GM12878 (cell line): Measurements from ENCODE around the gene GPR61. TPM values are rescaled to one million over a fixed set of nuclear protein-coding genes. Genes with fewer than 3 reads are reported as not detected.

Source experiments
- ATAC-seq: fragments of 200-7000 bp; cut with Tn5 transposase; 3 replicates; pipeline ENCODE4 v1.9.1; 2020; ENCODE audit warnings: mild to moderate bottlenecking, moderate library complexity
- BruUV-seq: library from RNA; stranded (reverse); fragments of 400-500 nt; replicated peaks from 2 replicates; lab custom pipeline; 2021; lab: Mats Ljungman, UMichigan
- CTCF ChIA-PET: fragments of 300-600 bp; sonication (Branson Sonifier 250); formaldehyde crosslinking; extraction: SDS; loops from one replicate; lab custom pipeline; 2021; ENCODE audit warnings: inconsistent platforms; lab: Yijun Ruan, JAX
- POLR2A ChIA-PET: fragments of 350-600 bp; formaldehyde crosslinking; extraction: SDS; loops from one replicate; lab custom pipeline; 2021; ENCODE audit warnings: inconsistent platforms; lab: Charles Lee
- RAD21 ChIA-PET: fragments of 300-600 bp; sonication (Branson Sonifier 250); formaldehyde crosslinking; loops from one replicate; lab custom pipeline; 2023; ENCODE audit warnings: antibody characterized with exemption; ENCODE audit not compliant: unreplicated experiment; lab: Charles Lee
- SMC1A ChIA-PET: fragments of 300-600 bp; sonication (Branson Sonifier 250); formaldehyde crosslinking; loops from one replicate; lab custom pipeline; 2023; ENCODE audit not compliant: unreplicated experiment, uncharacterized antibody; lab: Charles Lee
- DNase-seq: peaks from one replicate; pipeline ENCODE4 v3.0.0-alpha.2; 2011; ENCODE audit warnings: low read depth, low spot score
- FAIRE-seq: peaks from 3 replicates; lab custom pipeline; 2011; peaks lifted over from hg19 to GRCh38; lab: Jason Lieb, UNC
- H2AFZ ChIP-seq: 2 replicates; pipeline ENCODE4 v1.6.0; 2011; ENCODE audit warnings: low read depth, low read length, control low read depth; ENCODE audit not compliant: control insufficient read depth
- H3K27ac ChIP-seq: 2 replicates; pipeline ENCODE4 v1.5.1; 2011; ENCODE audit warnings: control low read depth; ENCODE audit not compliant: control insufficient read depth, insufficient read depth
- H3K27me3 ChIP-seq, 2 experiments: replicated peaks in 1 of 2; 2 replicates each; pipeline versions ENCODE4 v1.6.0 to v1.6.1; 2011; ENCODE audit warnings: low read length in 1 of 2; ENCODE audit not compliant: control insufficient read depth in 2 of 2, insufficient read depth in 2 of 2
- H3K36me3 ChIP-seq, 2 experiments: 2 replicates each; pipeline ENCODE4 v1.5.1; 2011; ENCODE audit warnings: low read length in 1 of 2; ENCODE audit not compliant: control insufficient read depth in 2 of 2, insufficient read depth in 2 of 2
- H3K4me1 ChIP-seq: 2 replicates; pipeline ENCODE4 v1.6.1; 2011; ENCODE audit warnings: mild to moderate bottlenecking, low read length, moderate library complexity, mixed read lengths; ENCODE audit not compliant: control insufficient read depth, insufficient read depth
- H3K4me2 ChIP-seq: 2 replicates; pipeline ENCODE4 v1.6.0; 2011; ENCODE audit warnings: control low read depth; ENCODE audit not compliant: control insufficient read depth, insufficient read depth
- H3K4me3 ChIP-seq: fragments of 200-600 bp; sonication (generic); 2 replicates; pipeline ENCODE4 v1.5.1; 2016
- H3K79me2 ChIP-seq: 2 replicates; pipeline ENCODE4 v1.6.0; 2011; ENCODE audit warnings: low read length; ENCODE audit not compliant: control insufficient read depth, insufficient read depth
- H3K9ac ChIP-seq: 2 replicates; pipeline ENCODE4 v1.8.0; 2011; ENCODE audit warnings: low read length, control low read depth, mixed read lengths; ENCODE audit not compliant: control insufficient read depth, insufficient read depth
- H3K9me3 ChIP-seq: replicated peaks from 3 replicates; pipeline ENCODE4 v1.5.1; 2011; ENCODE audit warnings: mild to moderate bottlenecking, low read length; ENCODE audit not compliant: control insufficient read depth, insufficient read depth
- H4K20me1 ChIP-seq: 2 replicates; pipeline ENCODE4 v1.6.0; 2011; ENCODE audit not compliant: control insufficient read depth, insufficient read depth
- CEBPB ChIP-seq, 2 experiments: fragments of 150-350 bp in 1 of 2; IDR thresholded peaks; 2 replicates each; pipeline ENCODE4 v1.6.1; 2012 to 2014; ENCODE audit warnings: low read depth in 2 of 2, low read length in 2 of 2, borderline replicate concordance in 1 of 2, inconsistent platforms in 1 of 2
- ELK1 ChIP-seq: IDR thresholded peaks from 2 replicates; pipeline ENCODE4 v1.6.1; 2012; ENCODE audit warnings: low read depth, low read length, improper control_type of control experiment
- GABPA ChIP-seq: IDR thresholded peaks from 2 replicates; pipeline ENCODE4 v1.6.1; 2014; ENCODE audit warnings: antibody characterized with exemption, low read depth, mild to moderate bottlenecking, inconsistent platforms
- GATAD2B ChIP-seq: fragments of 450-650 bp; conservative IDR thresholded peaks from 2 replicates; pipeline ENCODE4 v1.6.1; 2017; ENCODE audit warnings: low read depth, mild to moderate bottlenecking, moderate library complexity
- NBN ChIP-seq: fragments of 450-650 bp; IDR thresholded peaks from 2 replicates; pipeline ENCODE4 v1.6.1; 2016
- NFXL1 ChIP-seq: fragments of 450-650 bp; IDR thresholded peaks from 2 replicates; pipeline ENCODE4 v1.6.1; 2017; ENCODE audit warnings: antibody characterized with exemption, mild to moderate bottlenecking, borderline replicate concordance
- NFYA ChIP-seq: IDR thresholded peaks from 2 replicates; pipeline ENCODE4 v1.6.1; 2011; ENCODE audit warnings: low read depth, mild to moderate bottlenecking, low read length, improper control_type of control experiment, borderline replicate concordance
- PAX5 ChIP-seq: IDR thresholded peaks from 2 replicates; pipeline ENCODE4 v1.6.1; 2011; ENCODE audit warnings: low read depth, low read length, borderline replicate concordance
- PKNOX1 ChIP-seq: fragments of 450-650 bp; IDR thresholded peaks from 2 replicates; pipeline ENCODE4 v1.6.1; 2016; ENCODE audit warnings: mild to moderate bottlenecking
- POLR2AphosphoS2 ChIP-seq: IDR thresholded peaks from 2 replicates; pipeline ENCODE4 v1.6.1; 2011; ENCODE audit warnings: low read depth, mild to moderate bottlenecking, low read length, improper control_type of control experiment, moderate library complexity
- RCOR1 ChIP-seq: conservative IDR thresholded peaks from 2 replicates; pipeline ENCODE4 v1.6.1; 2012; ENCODE audit warnings: low read depth, low read length, improper control_type of control experiment
- SREBF1 ChIP-seq: IDR thresholded peaks from 2 replicates; pipeline ENCODE4 v1.6.1; 2012; ENCODE audit warnings: mild to moderate bottlenecking, low read length
- USF2 ChIP-seq: IDR thresholded peaks from 2 replicates; pipeline ENCODE4 v1.6.1; 2011; ENCODE audit warnings: low read depth, low read length, improper control_type of control experiment, borderline replicate concordance
- WGBS: methylation state at CpG from one replicate; pipeline ENCODE4 v1.1.6; 2016; ENCODE audit warnings: low lambda C conversion rate; ENCODE audit not compliant: insufficient replicate concordance, insufficient coverage; ENCODE audit errors: missing lambda C conversion rate; 5-methylcytosine and 5-hydroxymethylcytosine counted together
- in situ Hi-C: fragments of 300-500 bp; cut with MboI; formaldehyde crosslinking; loops from 9 replicates; pipeline ENCODE4 v1.14.3; 2018; ENCODE audit warnings: mixed read lengths
- intact Hi-C: fragments of 100-400 bp; cut with micrococcal nuclease; formaldehyde crosslinking; loops from one replicate; pipeline ENCODE4 v1.14.2; 2022; ENCODE audit not compliant: unreplicated experiment
- polyA plus RNA-seq, 11 experiments: library from polyadenylated mRNA; depleted of rRNA in 4 of 11; unstranded in 6 of 11; stranded (reverse) in 5 of 11; fragments of >200 nt; fragmentation: Nextera tagmentation in 4 of 11; fragmentation: Illumina TruSeq in 1 of 11; extraction: Ambion mirVana in 4 of 11; extraction: Trizol in 1 of 11; gene quantifications; 1 replicate in 1 of 11; 2 replicates in 10 of 11; pipeline versions ENCODE4 v1.2.1 to v1.2.3, GENCODE V29; 2011 to 2016; ENCODE audit warnings: inconsistent platforms in 2 of 11, missing spikeins in 2 of 11, low read depth in 1 of 11
- total RNA-seq, 4 experiments: library from RNA; depleted of rRNA in 3 of 4; stranded (reverse); fragments of >200 nt in 3 of 4; fragmentation: Illumina TruSeq in 1 of 4; extraction: Trizol in 1 of 4; gene quantifications; 2 replicates each; pipeline versions ENCODE4 v1.2.1 to v1.2.3, GENCODE V29; 2013 to 2021
- TF ChIP-seq, protein P1 (sequence below): fragments of 450-650 bp; IDR thresholded peaks from 2 replicates; pipeline ENCODE4 v1.6.1; 2017; ENCODE audit warnings: borderline replicate concordance
- TF ChIP-seq, protein P2 (sequence below): IDR thresholded peaks from 2 replicates; pipeline ENCODE4 v1.6.1; 2012; ENCODE audit warnings: low read depth, low read length, improper control_type of control experiment
- TF ChIP-seq, protein P3 (sequence below): fragments of 450-650 bp; IDR thresholded peaks from 2 replicates; pipeline ENCODE4 v1.6.1; 2017; ENCODE audit warnings: low read depth, mild to moderate bottlenecking, moderate library complexity

GPR61 gene
- total and polyA plus RNA-seq, 10 of the 15 experiments (the other 5 are each of a cell fraction or from before 2014, with no cell fraction given): 0.19 to 1.1 (median 0.35) TPM; not detected in 2

DNA sequence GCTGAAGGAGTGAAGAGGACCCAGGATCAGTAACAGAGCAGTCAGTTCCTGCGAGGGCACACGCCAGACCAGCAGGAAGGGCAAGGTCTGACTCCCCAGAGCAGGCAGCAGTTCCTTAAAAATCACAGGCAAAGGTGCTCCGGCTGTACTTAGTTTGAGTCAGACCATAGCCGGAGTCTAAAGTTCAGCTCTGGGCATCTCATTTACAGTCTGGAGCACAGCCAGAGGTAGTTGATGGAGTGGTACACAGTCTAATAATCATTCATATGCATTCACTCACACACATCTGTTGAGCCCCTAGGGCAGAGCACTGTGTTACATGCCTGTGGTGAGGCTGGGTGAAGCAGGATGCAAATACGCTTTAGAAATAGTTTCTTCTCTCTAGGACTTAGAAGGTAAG, 22.8 kb upstream of the GPR61 start (continued):
- TF ChIP-seq NFXL1 (no peak), PAX5 (no peak), USF2 (no peak), GABPA (no peak), GATAD2B (no peak), NBN (no peak), SREBF1 (no peak)
- TF ChIP-seq, protein P1, sequence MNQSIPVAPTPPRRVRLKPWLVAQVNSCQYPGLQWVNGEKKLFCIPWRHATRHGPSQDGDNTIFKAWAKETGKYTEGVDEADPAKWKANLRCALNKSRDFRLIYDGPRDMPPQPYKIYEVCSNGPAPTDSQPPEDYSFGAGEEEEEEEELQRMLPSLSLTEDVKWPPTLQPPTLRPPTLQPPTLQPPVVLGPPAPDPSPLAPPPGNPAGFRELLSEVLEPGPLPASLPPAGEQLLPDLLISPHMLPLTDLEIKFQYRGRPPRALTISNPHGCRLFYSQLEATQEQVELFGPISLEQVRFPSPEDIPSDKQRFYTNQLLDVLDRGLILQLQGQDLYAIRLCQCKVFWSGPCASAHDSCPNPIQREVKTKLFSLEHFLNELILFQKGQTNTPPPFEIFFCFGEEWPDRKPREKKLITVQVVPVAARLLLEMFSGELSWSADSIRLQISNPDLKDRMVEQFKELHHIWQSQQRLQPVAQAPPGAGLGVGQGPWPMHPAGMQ: no peak

- ATAC-seq: no peak
- no peak overlapping the region for H3K27ac ChIP-seq
- in situ Hi-C loops (no loop called here), intact Hi-C loops (no loop called here)
- H3K9me3 ChIP-seq: no peaks in the 10 kb centered on the region
- WGBS: 54% methylated on average over 5 of the region's 5 CpGs
- SMC1A ChIA-PET: interaction anchor here (1.2 kb wide), 1 partner anchor 15 kb away, joined by 4 read pairs; no protein-coding TSS in a partner anchor
- H2AFZ ChIP-seq: no peak overlapping the region
- H3K36me3 ChIP-seq: no peaks in the 10 kb centered on the region
- H3K4me2 ChIP-seq: no peak overlapping the region
- no peak for DNase-seq
- no peak overlapping the region for H3K9ac ChIP-seq
- H3K79me2 ChIP-seq: no peaks in the 10 kb centered on the region
- CTCF ChIA-PET: interaction anchor here (1.2 to 19.4 kb wide), 4 partner anchors 11 to 122 kb away, joined by 3 to 240 read pairs (median 27); partner anchors contain the start of gene CYB561D1
- BruUV-seq: no TSS peak
- no peaks in the 10 kb centered on the region for H4K20me1 ChIP-seq
- POLR2A ChIA-PET: interaction anchor here (1.0 kb wide), 1 partner anchor 12 kb away, joined by 4 read pairs; no protein-coding TSS in a partner anchor
- FAIRE-seq: no peak
- H3K27me3 ChIP-seq: peaks cover 0 to 3% of the 10 kb centered on the region in 2 experiments; a peak in 3 of 4 replicates
- RAD21 ChIA-PET: no interaction called here
- no peak overlapping the region for H3K4me3 ChIP-seq
- no peaks in the 10 kb centered on the region for H3K4me1 ChIP-seq
- no peak for TF ChIP-seq PKNOX1
- TF ChIP-seq NBN: no peak
- TF ChIP-seq, protein P2, sequence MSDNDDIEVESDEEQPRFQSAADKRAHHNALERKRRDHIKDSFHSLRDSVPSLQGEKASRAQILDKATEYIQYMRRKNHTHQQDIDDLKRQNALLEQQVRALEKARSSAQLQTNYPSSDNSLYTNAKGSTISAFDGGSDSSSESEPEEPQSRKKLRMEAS: no peak
- no peak for TF ChIP-seq RCOR1
- TF ChIP-seq, protein P3, sequence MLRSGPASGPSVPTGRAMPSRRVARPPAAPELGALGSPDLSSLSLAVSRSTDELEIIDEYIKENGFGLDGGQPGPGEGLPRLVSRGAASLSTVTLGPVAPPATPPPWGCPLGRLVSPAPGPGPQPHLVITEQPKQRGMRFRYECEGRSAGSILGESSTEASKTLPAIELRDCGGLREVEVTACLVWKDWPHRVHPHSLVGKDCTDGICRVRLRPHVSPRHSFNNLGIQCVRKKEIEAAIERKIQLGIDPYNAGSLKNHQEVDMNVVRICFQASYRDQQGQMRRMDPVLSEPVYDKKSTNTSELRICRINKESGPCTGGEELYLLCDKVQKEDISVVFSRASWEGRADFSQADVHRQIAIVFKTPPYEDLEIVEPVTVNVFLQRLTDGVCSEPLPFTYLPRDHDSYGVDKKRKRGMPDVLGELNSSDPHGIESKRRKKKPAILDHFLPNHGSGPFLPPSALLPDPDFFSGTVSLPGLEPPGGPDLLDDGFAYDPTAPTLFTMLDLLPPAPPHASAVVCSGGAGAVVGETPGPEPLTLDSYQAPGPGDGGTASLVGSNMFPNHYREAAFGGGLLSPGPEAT: no peak
- TF ChIP-seq POLR2AphosphoS2: no peak
- TF ChIP-seq GATAD2B: no peak
- no peak for TF ChIP-seq NFYA
- no peak for TF ChIP-seq ELK1
- no peak for TF ChIP-seq CEBPB (IDR thresholded peaks at IDR 0.05; ENCODE audit: borderline replicate concordance in 1 of 2, low read depth in 2 of 2, low read length in 2 of 2)
These were observed 22.3 kb upstream of the GPR61 start for GRCh38 chr1:109517337-109517736.
